ENCODE results near the gene ARHGAP31.

ARHGAP31 gene

DNA sequence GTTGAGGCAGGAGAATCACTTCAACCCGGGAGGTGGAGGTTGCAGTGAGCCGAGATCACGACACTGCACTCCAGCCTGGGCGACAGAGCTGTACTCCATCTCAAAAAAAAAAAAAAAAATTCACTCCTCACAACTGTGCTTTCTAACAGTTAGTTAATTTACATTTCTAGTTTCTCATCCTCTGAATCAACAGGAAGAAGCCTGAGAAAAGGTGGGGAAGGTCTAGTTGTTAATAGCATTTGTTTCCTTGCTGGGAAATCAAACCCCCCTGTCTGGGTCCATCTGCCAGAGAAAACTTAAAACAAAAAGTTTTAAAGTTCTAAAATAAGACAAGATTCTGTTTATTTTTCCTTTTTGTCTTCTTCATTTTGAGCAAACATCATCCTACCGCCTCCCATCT, 106.9 kb downstream of the ARHGAP31 start:
- H3F3A ChIP-seq (ENCODE audit: insufficient read depth, low read length) = no peaks in the 10 kb centered on the region
- TF ChIP-seq, protein P1, sequence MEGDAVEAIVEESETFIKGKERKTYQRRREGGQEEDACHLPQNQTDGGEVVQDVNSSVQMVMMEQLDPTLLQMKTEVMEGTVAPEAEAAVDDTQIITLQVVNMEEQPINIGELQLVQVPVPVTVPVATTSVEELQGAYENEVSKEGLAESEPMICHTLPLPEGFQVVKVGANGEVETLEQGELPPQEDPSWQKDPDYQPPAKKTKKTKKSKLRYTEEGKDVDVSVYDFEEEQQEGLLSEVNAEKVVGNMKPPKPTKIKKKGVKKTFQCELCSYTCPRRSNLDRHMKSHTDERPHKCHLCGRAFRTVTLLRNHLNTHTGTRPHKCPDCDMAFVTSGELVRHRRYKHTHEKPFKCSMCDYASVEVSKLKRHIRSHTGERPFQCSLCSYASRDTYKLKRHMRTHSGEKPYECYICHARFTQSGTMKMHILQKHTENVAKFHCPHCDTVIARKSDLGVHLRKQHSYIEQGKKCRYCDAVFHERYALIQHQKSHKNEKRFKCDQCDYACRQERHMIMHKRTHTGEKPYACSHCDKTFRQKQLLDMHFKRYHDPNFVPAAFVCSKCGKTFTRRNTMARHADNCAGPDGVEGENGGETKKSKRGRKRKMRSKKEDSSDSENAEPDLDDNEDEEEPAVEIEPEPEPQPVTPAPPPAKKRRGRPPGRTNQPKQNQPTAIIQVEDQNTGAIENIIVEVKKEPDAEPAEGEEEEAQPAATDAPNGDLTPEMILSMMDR (IDR thresholded peaks at IDR 0.05; ENCODE audit: low read length) = no peak
- no peak for TF ChIP-seq EZH2 (IDR thresholded peaks at IDR 0.05; ENCODE audit: borderline replicate concordance, low read length)
- H3K27ac ChIP-seq (ENCODE audit: low read depth, low read length, poor library complexity, severe bottlenecking) = peak overlapping the region; percentile 82
- H3K79me2 ChIP-seq (ENCODE audit: insufficient read depth, low read length) = no peaks in the 10 kb centered on the region
- no peaks in the 10 kb centered on the region for H3K27me3 ChIP-seq (ENCODE audit: insufficient read depth, low read length)
- no peaks in the 10 kb centered on the region for H3K36me3 ChIP-seq (ENCODE audit: insufficient read depth, low read length)
- H3K4me3 ChIP-seq (ENCODE audit: low read depth, low read length, poor library complexity, severe bottlenecking) = no peak overlapping the region
- H3K9me3 ChIP-seq (ENCODE audit: low read length) = no peaks in the 10 kb centered on the region
- H4K20me1 ChIP-seq (ENCODE audit: insufficient read depth, low read length) = no peaks in the 10 kb centered on the region
- H3K9me2 ChIP-seq (ENCODE audit: low read depth, low read length) = no peaks in the 10 kb centered on the region
- no peak overlapping the region for H2AFZ ChIP-seq (ENCODE audit: low read length)
- H3K9ac ChIP-seq (ENCODE audit: low read length) = no peak overlapping the region
- H3K4me1 ChIP-seq (ENCODE audit: insufficient read depth, low read length, severe bottlenecking) = peaks cover 19% of the 10 kb centered on the region
- peak overlapping the region; percentile 47 for H3K4me2 ChIP-seq (ENCODE audit: low read length)

DNA sequence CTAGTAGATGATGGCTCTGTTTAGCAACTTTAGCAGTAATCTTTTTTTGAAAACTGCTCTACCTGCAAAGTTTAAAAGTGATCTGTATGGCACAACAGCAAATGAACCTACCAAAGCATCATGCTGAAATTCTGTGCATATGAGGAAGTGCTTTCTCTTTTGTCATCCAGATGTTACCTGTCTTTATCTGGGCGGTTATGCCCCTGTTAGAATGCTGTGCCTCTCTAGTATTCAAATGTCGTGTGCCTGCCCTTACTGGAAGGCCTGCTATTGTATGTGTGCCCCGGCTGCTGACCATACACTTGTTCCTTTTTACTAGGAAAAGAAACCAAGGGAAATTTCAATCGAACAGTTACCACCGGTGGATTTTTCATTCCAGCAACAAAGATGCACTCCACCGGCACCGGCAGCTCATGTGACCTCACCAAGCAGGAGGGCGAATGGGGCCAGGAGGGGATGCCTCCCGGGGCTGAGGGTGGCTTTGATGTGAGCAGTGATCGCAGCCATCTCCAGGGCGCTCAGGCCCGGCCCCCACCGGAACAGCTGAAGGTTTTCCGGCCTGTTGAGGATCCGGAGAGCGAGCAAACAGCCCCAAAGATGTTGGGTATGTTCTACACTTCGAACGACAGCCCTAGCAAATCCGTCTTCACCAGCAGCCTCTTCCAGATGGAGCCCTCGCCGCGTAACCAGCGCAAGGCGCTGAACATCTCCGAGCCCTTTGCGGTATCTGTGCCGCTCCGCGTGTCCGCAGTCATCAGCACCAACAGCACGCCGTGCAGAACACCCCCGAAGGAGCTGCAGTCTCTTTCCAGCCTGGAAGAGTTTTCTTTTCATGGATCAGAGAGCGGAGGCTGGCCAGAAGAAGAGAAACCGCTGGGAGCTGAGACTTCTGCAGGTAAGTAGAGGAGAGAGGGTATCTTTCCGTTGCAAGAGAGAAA, 107.6 kb downstream of the ARHGAP31 start:
- H3K9ac ChIP-seq (ENCODE audit: low read length) = no peak overlapping the region
- TF ChIP-seq EZH2 (IDR thresholded peaks at IDR 0.05; ENCODE audit: borderline replicate concordance, low read length) = no peak
- TF ChIP-seq, protein P1 (IDR thresholded peaks at IDR 0.05; ENCODE audit: low read length) = no peak
- H3K27me3 ChIP-seq (ENCODE audit: insufficient read depth, low read length) = no peaks in the 10 kb centered on the region
- no peaks in the 10 kb centered on the region for H3K79me2 ChIP-seq (ENCODE audit: insufficient read depth, low read length)
- no peak overlapping the region for H3K4me3 ChIP-seq (ENCODE audit: low read depth, low read length, poor library complexity, severe bottlenecking)
- H4K20me1 ChIP-seq (ENCODE audit: insufficient read depth, low read length) = no peaks in the 10 kb centered on the region
- no peaks in the 10 kb centered on the region for H3K9me2 ChIP-seq (ENCODE audit: low read depth, low read length)
- H3K27ac ChIP-seq (ENCODE audit: low read depth, low read length, poor library complexity, severe bottlenecking) = peak overlapping the region; percentile 82
- no peaks in the 10 kb centered on the region for H3K36me3 ChIP-seq (ENCODE audit: insufficient read depth, low read length)
- no peaks in the 10 kb centered on the region for H3K9me3 ChIP-seq (ENCODE audit: low read length)
- H3F3A ChIP-seq (ENCODE audit: insufficient read depth, low read length) = no peaks in the 10 kb centered on the region
- H2AFZ ChIP-seq (ENCODE audit: low read length) = no peak overlapping the region
- peak overlapping the region; percentile 47 for H3K4me2 ChIP-seq (ENCODE audit: low read length)
- H3K4me1 ChIP-seq (ENCODE audit: insufficient read depth, low read length, severe bottlenecking) = peaks cover 19% of the 10 kb centered on the region

DNA sequence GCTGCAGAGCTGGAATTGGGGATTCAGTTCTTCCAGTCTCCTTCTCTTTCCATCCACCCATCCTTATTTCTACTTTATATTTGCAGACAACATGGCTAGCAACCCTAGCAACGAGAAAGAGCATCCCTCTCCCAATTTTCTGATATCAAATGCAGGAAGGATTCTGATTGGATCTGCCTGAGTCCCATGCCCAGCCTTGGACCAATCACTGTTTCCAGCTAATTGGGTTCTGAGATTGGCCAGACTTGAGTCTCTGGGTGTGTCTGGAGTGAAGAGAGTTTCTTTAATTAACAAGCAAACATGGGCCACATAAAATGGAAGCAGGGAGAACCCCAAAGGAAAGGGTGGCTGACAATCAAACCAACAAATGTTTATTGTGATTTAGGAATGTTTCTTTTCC, 108.6 kb downstream of the ARHGAP31 start:
- no peak overlapping the region for H3K27ac ChIP-seq (ENCODE audit: low read depth, low read length, poor library complexity, severe bottlenecking)
- H3K9me2 ChIP-seq (ENCODE audit: low read depth, low read length) = no peaks in the 10 kb centered on the region
- no peaks in the 10 kb centered on the region for H3K9me3 ChIP-seq (ENCODE audit: low read length)
- no peaks in the 10 kb centered on the region for H3K36me3 ChIP-seq (ENCODE audit: insufficient read depth, low read length)
- H3K4me3 ChIP-seq (ENCODE audit: low read depth, low read length, poor library complexity, severe bottlenecking) = no peak overlapping the region
- no peaks in the 10 kb centered on the region for H3F3A ChIP-seq (ENCODE audit: insufficient read depth, low read length)
- no peak overlapping the region for H3K9ac ChIP-seq (ENCODE audit: low read length)
- H3K27me3 ChIP-seq (ENCODE audit: insufficient read depth, low read length) = no peaks in the 10 kb centered on the region
- H4K20me1 ChIP-seq (ENCODE audit: insufficient read depth, low read length) = no peaks in the 10 kb centered on the region
- no peak overlapping the region for H2AFZ ChIP-seq (ENCODE audit: low read length)
- H3K4me2 ChIP-seq (ENCODE audit: low read length) = no peak overlapping the region
- H3K4me1 ChIP-seq (ENCODE audit: insufficient read depth, low read length, severe bottlenecking) = peaks cover 19% of the 10 kb centered on the region
- no peak for TF ChIP-seq EZH2 (IDR thresholded peaks at IDR 0.05; ENCODE audit: borderline replicate concordance, low read length)
- TF ChIP-seq, protein P1 (IDR thresholded peaks at IDR 0.05; ENCODE audit: low read length) = no peak
- H3K79me2 ChIP-seq (ENCODE audit: insufficient read depth, low read length) = no peaks in the 10 kb centered on the region
